Uterus (tissue), 2 donors: ENCODE results near the gene KANSL1.

ENCODE experiments used
- CTCF ChIP-seq, 4 experiments: fragments of 200-600 bp in 2 of 4; fragments of 450-650 bp in 2 of 4; sonication (generic) in 2 of 4; IDR thresholded peaks; one replicate each; pipeline ENCODE4 v1.5.1; 2016 to 2019; ENCODE audit warnings: antibody characterized with exemption in 4 of 4, mild to moderate bottlenecking in 2 of 4, moderate library complexity in 1 of 4
- POLR2A ChIP-seq, 2 donors: fragments of 450-650 bp; IDR thresholded peaks; one replicate each; pipeline ENCODE4 v1.6.1; 2016; ENCODE audit warnings: antibody characterized with exemption in 2 of 2, mild to moderate bottlenecking in 1 of 2, moderate library complexity in 1 of 2

- TF ChIP-seq POLR2A (IDR thresholded peaks at IDR 0.05) (no peak), CTCF (IDR thresholded peaks at IDR 0.05) (no peak)
Observed at GRCh38 chr17:45980855-45981254, 212.4 kb downstream of the KANSL1 start.
